ENCODE data around the gene RBL2.
A peak's percentile ranks its signal among the peaks of the same experiment; 100 is the strongest.
"Not testable (repeated sequence)": the region's sequence is repeated elsewhere in the genome, so short reads cannot be mapped to it uniquely, and the experiment has no call there.

Gene RBL2, protein sequence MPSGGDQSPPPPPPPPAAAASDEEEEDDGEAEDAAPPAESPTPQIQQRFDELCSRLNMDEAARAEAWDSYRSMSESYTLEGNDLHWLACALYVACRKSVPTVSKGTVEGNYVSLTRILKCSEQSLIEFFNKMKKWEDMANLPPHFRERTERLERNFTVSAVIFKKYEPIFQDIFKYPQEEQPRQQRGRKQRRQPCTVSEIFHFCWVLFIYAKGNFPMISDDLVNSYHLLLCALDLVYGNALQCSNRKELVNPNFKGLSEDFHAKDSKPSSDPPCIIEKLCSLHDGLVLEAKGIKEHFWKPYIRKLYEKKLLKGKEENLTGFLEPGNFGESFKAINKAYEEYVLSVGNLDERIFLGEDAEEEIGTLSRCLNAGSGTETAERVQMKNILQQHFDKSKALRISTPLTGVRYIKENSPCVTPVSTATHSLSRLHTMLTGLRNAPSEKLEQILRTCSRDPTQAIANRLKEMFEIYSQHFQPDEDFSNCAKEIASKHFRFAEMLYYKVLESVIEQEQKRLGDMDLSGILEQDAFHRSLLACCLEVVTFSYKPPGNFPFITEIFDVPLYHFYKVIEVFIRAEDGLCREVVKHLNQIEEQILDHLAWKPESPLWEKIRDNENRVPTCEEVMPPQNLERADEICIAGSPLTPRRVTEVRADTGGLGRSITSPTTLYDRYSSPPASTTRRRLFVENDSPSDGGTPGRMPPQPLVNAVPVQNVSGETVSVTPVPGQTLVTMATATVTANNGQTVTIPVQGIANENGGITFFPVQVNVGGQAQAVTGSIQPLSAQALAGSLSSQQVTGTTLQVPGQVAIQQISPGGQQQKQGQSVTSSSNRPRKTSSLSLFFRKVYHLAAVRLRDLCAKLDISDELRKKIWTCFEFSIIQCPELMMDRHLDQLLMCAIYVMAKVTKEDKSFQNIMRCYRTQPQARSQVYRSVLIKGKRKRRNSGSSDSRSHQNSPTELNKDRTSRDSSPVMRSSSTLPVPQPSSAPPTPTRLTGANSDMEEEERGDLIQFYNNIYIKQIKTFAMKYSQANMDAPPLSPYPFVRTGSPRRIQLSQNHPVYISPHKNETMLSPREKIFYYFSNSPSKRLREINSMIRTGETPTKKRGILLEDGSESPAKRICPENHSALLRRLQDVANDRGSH

DNA sequence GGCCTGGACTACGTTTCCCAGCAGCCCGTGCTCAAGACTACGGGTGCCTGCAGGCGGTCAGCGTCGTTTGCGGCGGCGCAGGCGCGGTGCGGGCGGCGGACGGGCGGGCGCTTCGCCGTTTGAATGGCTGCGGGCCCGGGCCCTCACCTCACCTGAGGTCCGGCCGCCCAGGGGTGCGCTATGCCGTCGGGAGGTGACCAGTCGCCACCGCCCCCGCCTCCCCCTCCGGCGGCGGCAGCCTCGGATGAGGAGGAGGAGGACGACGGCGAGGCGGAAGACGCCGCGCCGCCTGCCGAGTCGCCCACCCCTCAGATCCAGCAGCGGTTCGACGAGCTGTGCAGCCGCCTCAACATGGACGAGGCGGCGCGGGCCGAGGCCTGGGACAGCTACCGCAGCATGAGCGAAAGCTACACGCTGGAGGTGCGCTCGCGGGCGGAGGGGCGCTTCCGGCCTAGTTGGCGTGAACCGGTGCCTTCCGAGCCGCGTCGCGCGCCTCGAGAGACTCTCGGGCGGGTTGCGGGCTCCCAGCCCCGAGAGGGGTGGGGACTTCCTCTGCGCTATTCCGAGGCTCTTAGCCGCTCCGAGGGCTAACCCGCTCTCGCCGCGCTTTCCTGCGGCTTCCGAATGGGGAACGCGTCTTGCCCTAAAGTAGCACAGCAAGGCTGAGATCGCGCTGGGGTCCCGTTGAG is at the start of gene RBL2:
Gene RBL2, plus strand, starts transcription at position 95 of the 689 bp plus-strand sequence. Its CDS starts 86 bp downstream, at position 181.
- DNase-seq = peak; percentile 71

DNA sequence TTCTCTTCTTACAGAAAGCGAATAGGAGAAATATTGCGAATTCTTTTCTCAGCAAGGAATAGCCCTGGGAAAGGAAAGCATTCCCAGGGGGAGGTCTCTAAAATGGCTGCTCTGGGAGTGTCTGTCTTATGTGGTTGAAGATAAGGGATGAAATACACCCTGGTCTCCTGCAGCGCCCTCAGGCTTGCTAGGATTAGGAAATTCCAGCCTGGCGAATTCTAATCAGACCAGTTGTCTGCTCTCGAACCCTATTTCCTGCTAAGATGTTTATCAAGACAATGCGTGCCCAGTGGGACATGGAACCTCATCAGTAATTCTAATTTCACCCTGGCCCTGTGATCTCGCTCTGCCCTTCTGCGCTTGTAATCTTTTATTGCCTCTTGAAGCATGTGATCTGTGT is 49.7 kb upstream of the RBL2 start:
- not testable (repeated sequence) for DNase-seq

DNA sequence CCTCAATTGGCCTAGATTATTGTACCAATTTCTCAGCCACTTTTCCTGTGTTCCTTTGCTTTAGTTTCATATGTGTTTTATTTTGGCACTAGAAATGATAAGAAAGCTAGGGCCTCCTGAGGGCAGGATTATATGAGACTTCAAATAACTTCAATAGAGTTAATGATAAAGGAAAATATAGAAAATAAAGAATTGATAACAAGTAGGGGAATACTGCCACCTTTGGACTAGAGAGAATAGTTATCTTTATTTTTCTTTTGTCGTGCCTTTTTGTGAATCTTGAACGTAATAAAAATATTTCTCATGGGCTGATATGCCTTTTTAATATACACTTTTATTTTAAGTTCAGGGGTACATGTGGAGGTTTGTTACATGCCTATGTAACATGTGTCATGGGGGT is 29.3 kb upstream of the RBL2 start:
- no peak for DNase-seq

DNA sequence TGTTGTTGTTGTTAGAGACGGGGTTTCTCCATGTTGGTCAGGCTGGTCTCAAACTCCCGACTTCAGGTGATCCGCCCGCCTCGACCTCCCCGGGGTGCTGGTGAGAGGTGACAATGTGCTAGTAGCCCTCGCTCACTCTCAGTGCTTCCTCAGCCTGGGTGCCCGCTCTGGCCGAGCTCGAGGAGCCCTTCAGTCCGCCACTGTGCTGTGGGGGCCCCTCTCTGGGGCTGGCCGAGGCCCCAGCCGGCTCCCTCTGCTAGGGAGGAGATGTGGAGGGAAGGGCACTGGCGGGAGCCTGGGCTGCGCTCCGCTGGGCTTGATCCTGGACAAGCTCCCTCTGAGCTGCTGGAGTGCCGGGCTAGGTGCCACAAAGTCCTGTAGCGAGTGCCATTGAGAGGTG is 21.7 kb upstream of the RBL2 start:
- DNase-seq = no peak

DNA sequence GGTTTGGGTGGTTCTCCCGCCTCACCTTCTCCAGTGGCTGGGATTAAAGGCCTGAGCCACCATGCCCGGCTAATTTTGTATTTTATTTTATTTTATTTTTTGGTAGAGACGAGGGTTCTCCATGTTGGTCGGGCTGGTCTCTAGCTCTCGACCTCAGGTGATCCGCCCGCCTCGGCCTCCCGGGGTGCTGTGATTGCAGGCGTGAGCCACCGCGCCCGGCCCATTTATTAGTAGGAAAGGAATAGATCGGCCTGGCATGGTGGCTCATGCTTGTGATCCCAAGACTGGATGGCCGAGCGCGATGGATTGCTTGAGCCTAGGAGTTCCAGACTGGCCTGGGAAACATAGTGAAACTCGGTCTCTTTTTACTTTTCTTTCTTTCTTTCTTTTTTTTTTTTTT is 20.4 kb upstream of the RBL2 start:
- no peak for DNase-seq

DNA sequence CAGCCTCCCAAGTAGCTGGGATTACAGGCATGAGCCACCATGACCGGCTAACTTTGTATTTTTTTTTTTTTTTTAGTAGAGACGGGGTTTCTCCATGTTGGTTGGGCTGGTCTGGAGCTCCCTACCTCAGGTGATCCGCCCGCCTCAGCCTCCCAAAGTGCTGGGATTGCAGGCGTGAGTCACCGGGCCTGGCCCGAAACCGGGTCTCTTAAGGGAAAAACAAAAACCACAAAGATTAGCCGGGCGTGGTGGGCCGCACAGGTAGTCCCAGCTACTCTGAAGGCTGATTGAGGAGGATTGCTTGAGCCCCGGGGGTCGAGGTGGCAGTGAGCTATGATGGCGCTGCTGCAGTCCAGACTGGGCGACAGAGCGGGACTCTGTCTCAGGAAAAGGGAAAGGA is 19.9 kb upstream of the RBL2 start:
- no peak for DNase-seq

DNA sequence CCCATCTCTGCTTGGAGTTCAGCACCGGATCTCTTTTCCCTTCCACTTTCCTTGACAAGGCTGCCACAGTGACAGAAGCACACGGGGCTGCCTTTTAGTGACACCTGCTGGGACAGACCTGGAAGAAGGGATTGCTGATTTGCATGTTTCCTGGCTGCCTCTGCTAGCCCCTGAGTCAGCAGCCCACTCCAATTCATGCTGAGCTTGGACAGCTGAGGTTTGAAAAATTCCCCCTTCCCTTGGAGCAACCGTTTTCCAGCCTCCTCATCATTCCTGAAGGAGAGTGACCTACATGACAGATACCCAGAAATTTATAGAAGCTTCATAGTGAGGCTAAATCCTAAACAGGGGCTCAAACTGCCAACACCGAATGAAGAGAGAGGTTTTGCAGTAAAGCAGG is 18.8 kb upstream of the RBL2 start:
- no peak for DNase-seq

DNA sequence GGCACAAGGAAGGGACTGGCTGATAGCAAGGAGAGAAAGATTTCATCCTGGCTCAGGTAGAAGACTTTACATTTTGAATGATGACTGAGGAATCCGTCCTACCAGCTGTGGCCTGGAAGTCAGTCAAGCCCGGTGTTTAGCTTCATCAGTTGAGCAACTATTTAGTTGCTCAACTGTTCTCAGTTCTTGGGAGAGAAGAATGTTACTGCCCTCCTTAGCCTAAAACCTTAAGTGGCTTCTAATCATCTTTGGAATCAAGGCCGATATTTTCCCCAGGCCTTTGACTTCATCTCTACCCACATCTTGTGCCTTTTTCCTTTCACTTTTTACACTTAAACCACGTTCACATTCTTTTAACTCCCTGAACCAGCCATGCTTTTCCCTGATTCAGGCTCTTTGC is 17.3 kb upstream of the RBL2 start:
- DNase-seq = no peak

DNA sequence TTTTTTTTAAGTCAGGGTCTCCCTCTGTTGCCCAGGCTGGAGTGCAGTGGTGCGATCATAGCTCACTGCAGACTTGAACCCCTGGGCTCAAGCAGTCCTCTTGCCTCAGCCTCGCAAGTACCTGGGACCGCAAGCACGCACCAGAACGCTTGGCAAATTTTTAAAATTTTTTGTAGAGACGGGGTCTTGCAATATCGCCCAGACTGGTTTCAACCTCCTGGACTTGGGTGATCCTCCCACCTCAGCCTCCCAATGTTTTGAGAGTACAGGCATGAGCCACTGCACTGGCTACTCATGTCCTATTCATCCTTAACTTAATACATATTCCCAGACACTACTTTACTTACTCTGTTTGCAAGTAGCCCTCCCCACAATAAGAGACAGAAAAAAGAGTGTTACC is 16.3 kb upstream of the RBL2 start:
- DNase-seq = no peak

DNA sequence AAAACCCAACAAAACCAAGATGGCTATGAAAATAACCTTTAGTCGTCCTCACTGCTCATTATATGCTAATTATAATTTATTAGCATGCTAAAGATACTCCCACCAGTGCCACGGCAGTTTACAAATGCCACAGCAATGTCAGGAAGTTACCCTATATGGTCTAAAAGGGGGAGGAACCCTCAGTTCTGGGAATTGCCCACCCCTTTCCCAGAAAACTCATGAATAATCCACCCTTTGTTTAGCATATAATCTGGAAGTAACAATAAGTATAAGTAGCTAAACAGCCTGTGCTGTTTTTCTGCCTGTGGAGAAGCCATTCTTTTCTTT is 14.9 kb upstream of the RBL2 start:
- not testable (repeated sequence) for DNase-seq

DNA sequence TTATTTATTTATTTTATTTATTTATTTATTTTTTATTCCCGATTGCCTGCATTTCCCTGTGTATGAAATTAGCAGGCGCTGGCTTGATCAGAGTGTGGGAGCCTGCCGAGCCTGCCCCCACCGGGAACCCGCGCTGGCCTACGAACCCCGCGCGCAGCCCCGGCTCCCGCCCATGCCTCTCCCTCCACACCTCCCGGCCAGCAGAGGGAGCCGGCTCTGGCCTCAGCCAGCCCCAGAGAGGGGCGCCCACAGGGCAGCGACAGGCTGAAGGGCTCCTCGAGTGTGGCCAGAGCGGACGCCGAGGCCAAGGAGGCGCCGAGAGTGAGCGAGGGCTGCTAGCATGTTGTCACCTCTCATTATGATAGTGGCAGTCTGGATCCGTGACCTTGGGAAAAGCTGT is 13.0 kb upstream of the RBL2 start:
- no peak for DNase-seq

DNA sequence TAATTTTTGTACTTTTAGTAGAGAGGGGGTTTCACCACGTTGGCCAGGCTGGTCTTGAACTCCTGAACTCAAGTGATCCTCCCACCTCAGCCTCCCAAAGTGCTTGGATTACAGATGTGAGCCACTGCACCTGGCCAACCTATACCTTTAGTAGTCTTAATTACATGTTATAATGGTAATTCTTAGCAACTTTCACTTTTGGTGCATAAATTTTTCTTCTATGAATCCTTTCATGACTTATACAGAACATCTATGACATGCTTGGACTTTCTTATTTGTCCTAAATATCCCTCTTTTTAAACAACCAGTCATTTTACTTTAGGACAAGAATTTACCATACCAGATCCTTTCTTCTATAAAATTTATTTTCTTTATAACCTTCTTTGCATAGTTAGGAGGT is 10.3 kb upstream of the RBL2 start:
- not testable (repeated sequence) for DNase-seq

DNA sequence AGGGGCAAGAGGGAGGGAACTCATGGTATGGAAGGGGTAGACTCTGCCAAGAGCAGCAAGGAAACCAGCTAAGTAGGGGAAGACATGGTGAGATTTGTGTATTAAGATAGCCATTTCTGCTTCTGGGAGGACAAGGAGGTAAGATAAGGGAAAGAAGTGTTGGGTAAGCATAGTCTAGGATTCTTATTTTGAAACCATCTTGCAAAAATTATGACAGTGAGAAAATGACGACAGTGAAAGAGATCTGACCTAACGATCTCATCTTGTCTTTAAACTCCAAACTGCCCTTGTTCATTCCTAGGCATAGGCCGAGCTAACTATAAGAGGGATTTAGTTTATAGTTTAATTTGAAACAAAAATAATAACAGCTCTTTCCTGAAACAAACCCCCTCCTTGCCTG is 5.6 kb upstream of the RBL2 start:
- no peak for DNase-seq

DNA sequence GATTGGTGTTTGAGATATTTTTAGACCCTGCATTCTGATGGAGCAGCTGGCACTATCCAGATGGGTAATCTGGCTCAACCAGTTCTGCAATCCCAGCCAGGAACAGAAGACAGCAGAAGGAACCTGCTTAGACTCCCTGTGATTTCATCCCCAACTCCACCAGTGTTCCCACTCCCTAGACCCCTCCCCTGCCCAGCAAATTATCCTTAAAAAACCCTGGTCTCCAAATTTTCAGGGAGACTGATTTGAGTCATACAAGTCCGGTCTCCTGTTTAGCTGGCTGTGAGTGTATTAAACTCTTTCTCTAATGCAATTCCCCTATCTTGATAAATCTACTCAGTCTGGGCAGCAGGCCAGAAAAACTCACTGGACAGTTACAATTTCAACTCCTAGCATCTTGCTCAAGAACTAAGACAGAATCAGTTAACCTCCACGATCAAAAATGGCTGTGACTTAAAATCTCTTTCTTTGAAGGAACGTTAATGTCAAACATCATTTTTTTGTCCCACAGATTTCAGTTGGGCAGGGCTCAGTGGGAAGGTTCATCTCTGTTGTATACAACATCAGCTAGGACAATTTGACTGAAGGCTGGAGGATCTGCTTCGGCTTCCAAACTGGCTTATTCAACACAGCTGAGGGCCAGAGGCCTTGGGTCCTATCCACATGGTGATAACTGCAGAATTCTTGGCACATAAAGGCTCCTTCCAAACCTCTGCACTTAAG is 4.9 kb upstream of the RBL2 start:
- DNase-seq = no peak

DNA sequence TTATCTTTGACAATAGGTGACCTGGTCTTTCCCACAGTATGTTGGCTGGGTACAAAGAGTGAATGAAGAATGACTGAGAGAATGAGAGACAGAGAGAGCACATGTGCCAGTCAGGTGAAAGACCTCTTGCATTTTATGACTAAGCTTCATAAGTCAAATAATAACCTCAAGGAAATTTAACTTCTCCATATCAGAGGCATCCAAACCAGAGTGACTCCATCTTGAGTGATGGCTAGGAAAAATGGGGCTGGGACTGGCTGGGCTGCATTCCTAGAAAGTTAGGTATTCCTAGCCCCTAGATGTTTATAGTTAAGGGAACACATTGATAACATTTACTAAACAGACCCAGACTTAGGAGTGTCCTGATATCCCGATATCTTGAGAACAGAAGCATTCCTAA is 3.9 kb upstream of the RBL2 start:
- DNase-seq = no peak

DNA sequence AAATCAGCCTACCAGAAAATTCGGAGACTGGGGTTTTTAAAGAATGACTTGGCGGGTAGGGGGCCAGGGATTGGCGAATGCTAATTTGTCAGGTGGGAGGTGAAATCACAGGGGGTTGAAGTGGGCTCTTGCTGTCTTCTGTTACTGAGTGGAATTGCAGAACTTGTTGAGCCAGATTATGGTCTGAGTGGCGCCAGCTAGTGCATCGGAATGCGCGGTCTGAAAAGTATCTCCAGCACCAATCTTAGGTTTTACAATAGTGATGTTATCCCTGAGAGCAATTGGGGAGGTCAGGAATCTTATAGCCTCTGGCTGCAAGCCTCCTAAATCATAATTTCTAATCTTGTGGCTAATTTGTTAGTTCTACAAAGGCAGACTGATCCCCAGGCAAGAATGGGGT is 762 bp upstream of the RBL2 start:
- no peak for DNase-seq

DNA sequence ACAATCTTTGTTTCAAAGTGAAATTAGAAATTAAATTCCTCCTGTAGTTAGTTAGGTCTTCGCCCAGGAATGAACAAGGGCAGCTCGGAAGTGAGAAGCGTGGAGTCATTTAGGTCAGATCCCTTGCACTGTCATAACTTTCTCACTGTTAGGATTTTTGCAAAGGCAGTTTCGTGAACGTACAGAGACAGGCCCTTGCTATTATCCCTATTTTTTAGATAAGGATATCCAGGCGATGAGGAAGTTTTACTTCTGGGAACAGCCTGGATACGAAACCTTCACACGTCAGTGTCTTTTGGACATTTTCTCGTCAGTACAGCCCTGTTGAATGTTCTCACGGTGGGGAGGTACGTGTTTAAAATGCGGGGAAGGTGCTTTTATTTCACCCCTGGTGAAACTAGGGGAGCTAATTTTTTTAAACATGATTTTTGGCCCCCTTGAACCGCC is 318 bp upstream of the RBL2 start:
- DNase-seq = no peak

DNA sequence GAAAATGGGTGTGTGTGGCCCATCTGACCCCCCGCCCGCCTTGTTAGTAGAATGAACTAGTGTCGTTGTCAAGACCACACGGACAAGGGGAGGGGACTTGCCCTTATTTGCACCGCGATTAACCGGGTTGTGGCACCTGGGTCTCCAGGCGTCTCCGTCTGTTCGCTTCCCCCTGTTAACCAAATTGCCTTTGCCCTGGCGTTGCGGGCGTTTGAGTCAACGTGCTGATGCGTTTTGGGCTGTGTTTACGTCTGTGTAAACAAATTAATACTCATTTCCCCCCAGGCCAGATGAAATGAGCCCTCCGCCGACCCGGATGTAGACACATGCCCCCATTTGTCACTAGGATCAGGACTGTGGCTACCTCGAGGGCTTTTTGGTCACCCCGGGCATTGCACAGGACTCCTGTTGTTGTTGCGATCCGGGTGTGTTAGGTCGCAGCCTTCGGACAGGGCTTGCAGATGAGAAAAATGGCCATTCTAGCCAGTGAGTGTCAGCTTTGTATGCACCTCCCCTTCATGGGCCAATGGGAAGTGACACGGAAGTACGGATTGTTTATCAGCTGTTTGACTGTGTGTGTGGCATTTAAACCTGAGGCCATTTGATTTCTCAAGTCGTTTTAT is 906 bp downstream of the RBL2 start:
- peak; percentile 35 for DNase-seq

DNA sequence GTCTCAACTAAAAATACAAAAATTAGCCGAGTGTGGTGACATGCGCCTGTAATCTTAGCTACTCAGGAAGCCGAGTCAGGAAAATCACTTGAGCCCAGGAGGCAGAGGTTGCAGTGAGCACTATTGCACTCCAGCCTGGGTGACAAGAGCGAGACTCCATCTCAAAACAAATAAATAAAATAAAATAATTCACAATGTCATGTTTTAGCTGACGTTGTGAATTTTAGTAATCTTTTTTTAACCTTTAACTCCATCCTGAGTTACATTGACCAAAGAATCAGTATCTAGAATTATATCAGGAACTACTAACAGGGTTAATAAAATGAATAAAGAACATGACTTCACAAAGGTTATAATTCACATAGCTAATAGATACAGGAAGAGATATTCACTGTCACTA is 5.9 kb downstream of the RBL2 start:
- DNase-seq = no peak

DNA sequence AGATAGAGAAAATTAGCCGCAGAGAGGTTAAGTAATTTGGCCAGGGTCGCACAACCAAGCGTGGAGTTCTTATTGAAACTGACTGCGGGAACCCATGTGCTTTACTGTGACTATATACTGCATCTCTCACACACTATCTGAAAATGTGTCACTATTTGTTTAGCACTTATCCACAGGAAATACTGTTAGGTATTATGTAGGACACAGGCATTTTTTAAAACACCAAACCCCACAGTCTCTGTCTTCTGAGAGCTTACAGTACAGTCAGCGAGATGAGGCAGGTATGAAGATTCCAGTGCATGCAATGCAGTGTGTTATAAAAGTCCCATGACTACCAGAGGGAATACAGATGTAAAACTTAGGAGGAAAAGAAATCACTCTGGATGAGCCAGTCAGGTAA is 11.3 kb downstream of the RBL2 start:
- no peak for DNase-seq

DNA sequence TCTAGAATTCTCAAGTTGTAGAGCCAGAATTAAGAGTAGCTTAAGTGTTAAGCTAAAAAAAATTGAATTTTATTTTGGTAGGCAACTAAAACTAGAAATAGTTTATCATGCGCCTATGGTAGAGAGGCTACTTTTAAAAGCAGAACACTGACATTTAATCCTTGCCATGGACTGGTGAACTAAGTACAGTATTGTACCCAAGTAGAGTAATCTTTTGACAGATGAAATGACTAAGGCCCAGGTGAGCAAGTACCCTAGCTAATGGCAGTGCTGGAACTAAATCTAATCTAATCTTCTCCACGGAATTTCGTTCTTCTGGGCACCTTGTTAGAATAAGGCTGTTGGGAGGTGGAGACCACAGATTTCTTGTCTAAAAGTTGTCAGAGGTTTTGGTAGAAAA is 11.8 kb downstream of the RBL2 start:
- DNase-seq = no peak
